Retinal pigment epithelial cell (primary cell): ENCODE data around the gene ADAMTS17.

Source experiments
- DNase-seq: peaks from one replicate; pipeline ENCODE4 v3.0.0-alpha.2; 2010; ENCODE audit warnings: low read depth
- H3K4me3 ChIP-seq: 2 replicates; pipeline ENCODE4 v1.5.1; 2011; ENCODE audit warnings: mild to moderate bottlenecking, low read length, control low read depth, moderate library complexity
- CTCF ChIP-seq: conservative IDR thresholded peaks from 2 replicates; pipeline ENCODE4 v1.5.1; 2011; ENCODE audit warnings: low read depth, low read length, control low read depth, inconsistent platforms

ADAMTS17 gene

GRCh38 chr15:100341750-100342560 is at the start of gene ADAMTS17:
ADAMTS17 (minus strand) TSS chr15:100341975; CDS start chr15:100341899, 76 bp downstream.
- H3K4me3 ChIP-seq: peak within 1 kb of the TSS; percentile 40
- peak; percentile 63 for DNase-seq

GRCh38 chr15:100385300-100386050 is 43.7 kb upstream of the ADAMTS17 start:
- TF ChIP-seq CTCF: no peak
- DNase-seq: no peak
- no peak overlapping the region for H3K4me3 ChIP-seq

More at GRCh38 chr15:100341750-100342560, at the start of gene ADAMTS17:
- peak; percentile 79 for TF ChIP-seq CTCF

GRCh38 chr15:100384108-100384410 is 42.3 kb upstream of the ADAMTS17 start:
- no peak for DNase-seq
- no peak for TF ChIP-seq CTCF

GRCh38 chr15:100383302-100384107 is 41.7 kb upstream of the ADAMTS17 start:
- no peak overlapping the region for H3K4me3 ChIP-seq
- peak; percentile 18 for TF ChIP-seq CTCF
- no peak for DNase-seq

More at GRCh38 chr15:100384108-100384410, 42.3 kb upstream of the ADAMTS17 start:
- no peak overlapping the region for H3K4me3 ChIP-seq

GRCh38 chr15:100373942-100374341 is 32.2 kb upstream of the ADAMTS17 start:
- no peak for TF ChIP-seq CTCF
- no peak for DNase-seq
- H3K4me3 ChIP-seq: no peak overlapping the region

GRCh38 chr15:100373120-100373896 is 31.5 kb upstream of the ADAMTS17 start:
- no peak for TF ChIP-seq CTCF
- DNase-seq: no peak
- H3K4me3 ChIP-seq: no peak overlapping the region
